Mesendoderm (in vitro differentiated cells): ENCODE data around the gene ARHGEF4.

Source experiments
- DNase-seq: peaks from one replicate; pipeline ENCODE4 v3.0.0; 2013
- H2AK5ac ChIP-seq: 2 replicates; pipeline ENCODE4 v1.6.1; 2013; ENCODE audit warnings: low read length, inconsistent platforms
- H2BK120ac ChIP-seq: 2 replicates; pipeline ENCODE4 v1.6.1; 2013; ENCODE audit warnings: low read depth, mild to moderate bottlenecking, low read length, moderate library complexity, mixed read lengths
- H2BK15ac ChIP-seq: replicated peaks from 2 replicates; pipeline ENCODE4 v1.6.1; 2013; ENCODE audit warnings: low read depth, mild to moderate bottlenecking, moderate library complexity
- H2BK5ac ChIP-seq: 2 replicates; pipeline ENCODE4 v1.6.1; 2013; ENCODE audit warnings: low read length, inconsistent platforms
- H3K18ac ChIP-seq: 2 replicates; pipeline ENCODE4 v1.6.1; 2013; ENCODE audit warnings: mild to moderate bottlenecking, low read length, mixed read lengths
- H3K23ac ChIP-seq: one replicate; pipeline ENCODE4 v1.6.1; 2013; ENCODE audit warnings: low read length
- H3K27ac ChIP-seq: 2 replicates; pipeline ENCODE4 v1.5.1; 2013; ENCODE audit warnings: low read depth, mild to moderate bottlenecking, inconsistent platforms, low read length, moderate library complexity
- H3K27me3 ChIP-seq: 2 replicates; pipeline ENCODE4 v1.6.1; 2013; ENCODE audit warnings: low read length, control low read depth, mild to moderate bottlenecking, inconsistent platforms; ENCODE audit not compliant: insufficient read depth, poor library complexity
- H3K36me3 ChIP-seq: 2 replicates; pipeline ENCODE4 v1.6.1; 2013; ENCODE audit warnings: low read length, inconsistent platforms; ENCODE audit not compliant: control insufficient read depth, insufficient read depth
- H3K4ac ChIP-seq: one replicate; pipeline ENCODE4 v1.6.1; 2013; ENCODE audit warnings: low read depth, mild to moderate bottlenecking, low read length, moderate library complexity
- H3K4me1 ChIP-seq: 2 replicates; pipeline ENCODE4 v1.6.1; 2013; ENCODE audit warnings: low read depth, low read length, inconsistent platforms; ENCODE audit not compliant: control insufficient read depth
- H3K4me2 ChIP-seq: 2 replicates; pipeline ENCODE4 v1.6.1; 2013; ENCODE audit warnings: low read length
- H3K4me3 ChIP-seq: 2 replicates; pipeline ENCODE4 v1.5.1; 2013; ENCODE audit warnings: mild to moderate bottlenecking, low read length
- H3K56ac ChIP-seq: one replicate; pipeline ENCODE4 v1.6.1; 2013; ENCODE audit warnings: low read length
- H3K79me1 ChIP-seq: 2 replicates; pipeline ENCODE4 v1.6.1; 2013; ENCODE audit warnings: low read length, inconsistent platforms
- H3K79me2 ChIP-seq: 2 replicates; pipeline ENCODE4 v1.6.1; 2013; ENCODE audit warnings: mild to moderate bottlenecking, low read length; ENCODE audit not compliant: control insufficient read depth, insufficient read depth
- H3K9ac ChIP-seq: 2 replicates; pipeline ENCODE4 v1.6.1; 2013; ENCODE audit warnings: low read length, inconsistent platforms
- H4K5ac ChIP-seq: one replicate; pipeline ENCODE4 v1.6.1; 2013; ENCODE audit warnings: low read length
- H4K8ac ChIP-seq: one replicate; pipeline ENCODE4 v1.6.1; 2013; ENCODE audit warnings: low read depth, mild to moderate bottlenecking, control low read depth, low read length, moderate library complexity
- WGBS: extraction: QIAGEN DNeasy Blood & Tissue Kit; methylation state at CpG from one replicate; pipeline ENCODE4 v1.1.7; 2013; ENCODE audit warnings: low lambda C conversion rate, missing lambda C conversion rate; ENCODE audit not compliant: insufficient coverage; ENCODE audit errors: extremely low coverage; 5-methylcytosine and 5-hydroxymethylcytosine counted together

Gene ARHGEF4

GRCh38 chr2:130964931-130965330 lies 128.2 kb downstream of the ARHGEF4 start:
- H2BK15ac ChIP-seq: no peak overlapping the region

GRCh38 chr2:130966149-130966774 lies 129.5 kb downstream of the ARHGEF4 start:
- no peak overlapping the region for H3K4me2 ChIP-seq
- H3K79me2 ChIP-seq: no peaks in the 10 kb centered on the region
- no peak overlapping the region for H3K4me3 ChIP-seq
- H2AK5ac ChIP-seq: no peak overlapping the region
- H2BK120ac ChIP-seq: no peak overlapping the region
- H3K56ac ChIP-seq: peak overlapping the region; percentile 63
- WGBS: no CpG with 5 or more reads among the region's 15 CpGs
- H3K4ac ChIP-seq: no peak overlapping the region
- peaks cover 2% of the 10 kb centered on the region for H3K4me1 ChIP-seq
- no peak overlapping the region for H2BK15ac ChIP-seq
- no peak overlapping the region for H4K8ac ChIP-seq
- no peak overlapping the region for H4K5ac ChIP-seq
- no peaks in the 10 kb centered on the region for H3K36me3 ChIP-seq
- peak overlapping the region; percentile 22 for H3K27ac ChIP-seq
- H2BK5ac ChIP-seq: no peak overlapping the region
- no peak overlapping the region for H3K23ac ChIP-seq
- no peak overlapping the region for H3K9ac ChIP-seq
- peaks cover 18% of the 10 kb centered on the region for H3K27me3 ChIP-seq
- H3K18ac ChIP-seq: peak overlapping the region; percentile 28
- no peaks in the 10 kb centered on the region for H3K79me1 ChIP-seq
- peak; percentile 28 for DNase-seq

More at GRCh38 chr2:130964931-130965330, 128.2 kb downstream of the ARHGEF4 start:
- DNase-seq: no peak
- Histone ChIP-seq H2AK5ac (no peak overlapping the region), H3K4ac (no peak overlapping the region), H3K4me1 (peaks cover 2% of the 10 kb centered on the region), H3K4me2 (no peak overlapping the region), H3K27ac (no peak overlapping the region), H3K9ac (no peak overlapping the region), H2BK5ac (no peak overlapping the region), H4K5ac (no peak overlapping the region), H3K27me3 (peaks cover 18% of the 10 kb centered on the region), H3K23ac (no peak overlapping the region), H2BK120ac (no peak overlapping the region), H3K79me1 (no peaks in the 10 kb centered on the region), H3K4me3 (no peak overlapping the region), H3K36me3 (no peaks in the 10 kb centered on the region), H4K8ac (no peak overlapping the region), H3K56ac (no peak overlapping the region), H3K79me2 (no peaks in the 10 kb centered on the region), H3K18ac (no peak overlapping the region)
- WGBS: no CpG with 5 or more reads among the region's 3 CpGs

- H3K79me1 ChIP-seq: no peaks in the 10 kb centered on the region
- WGBS: no CpG with 5 or more reads among the region's 14 CpGs
- DNase-seq: peak; percentile 63
These were observed 130.2 kb downstream of the ARHGEF4 start for GRCh38 chr2:130966775-130967490.

GRCh38 chr2:130972410-130972809 lies 135.7 kb downstream of the ARHGEF4 start:
- H3K9ac ChIP-seq: no peak overlapping the region
- H4K5ac ChIP-seq: no peak overlapping the region
- H2BK5ac ChIP-seq: no peak overlapping the region
- no peaks in the 10 kb centered on the region for H3K27me3 ChIP-seq
- H3K79me1 ChIP-seq: no peaks in the 10 kb centered on the region
- no peak overlapping the region for H3K27ac ChIP-seq
- H3K4me3 ChIP-seq: no peak overlapping the region
- no peak overlapping the region for H4K8ac ChIP-seq
- no peak overlapping the region for H3K4ac ChIP-seq
- no peak overlapping the region for H2BK120ac ChIP-seq
- H3K79me2 ChIP-seq: no peaks in the 10 kb centered on the region
- no CpG with 5 or more reads among the region's 1 CpG for WGBS
- no peaks in the 10 kb centered on the region for H3K4me1 ChIP-seq
- H2AK5ac ChIP-seq: no peak overlapping the region
- H3K4me2 ChIP-seq: no peak overlapping the region
- H3K36me3 ChIP-seq: no peaks in the 10 kb centered on the region
- no peak overlapping the region for H2BK15ac ChIP-seq
- H3K23ac ChIP-seq: no peak overlapping the region
- peak; percentile 25 for DNase-seq
- no peak overlapping the region for H3K18ac ChIP-seq
- no peak overlapping the region for H3K56ac ChIP-seq

More at GRCh38 chr2:130966775-130967490, 130.2 kb downstream of the ARHGEF4 start:
- H3K79me2 ChIP-seq: no peaks in the 10 kb centered on the region
- no peak overlapping the region for H3K9ac ChIP-seq
- H3K36me3 ChIP-seq: no peaks in the 10 kb centered on the region
- peaks cover 16% of the 10 kb centered on the region for H3K27me3 ChIP-seq
- no peak overlapping the region for H4K5ac ChIP-seq
- H3K18ac ChIP-seq: peak overlapping the region; percentile 19
- H3K56ac ChIP-seq: no peak overlapping the region
- no peak overlapping the region for H4K8ac ChIP-seq
- H3K23ac ChIP-seq: peak overlapping the region; percentile 48
- peak overlapping the region; percentile 69 for H3K27ac ChIP-seq
- H2BK120ac ChIP-seq: no peak overlapping the region
- H2BK15ac ChIP-seq: no peak overlapping the region
- H3K4me3 ChIP-seq: no peak overlapping the region
- no peak overlapping the region for H2BK5ac ChIP-seq
- peaks cover 2% of the 10 kb centered on the region for H3K4me1 ChIP-seq
- no peak overlapping the region for H2AK5ac ChIP-seq
- H3K4me2 ChIP-seq: no peak overlapping the region
- H3K4ac ChIP-seq: no peak overlapping the region

GRCh38 chr2:130975729-130976128 lies 139.0 kb downstream of the ARHGEF4 start:
- H4K5ac ChIP-seq: no peak overlapping the region
- H3K56ac ChIP-seq: no peak overlapping the region
- no peak overlapping the region for H4K8ac ChIP-seq
- H3K23ac ChIP-seq: no peak overlapping the region
- no peaks in the 10 kb centered on the region for H3K79me2 ChIP-seq
- no peak overlapping the region for H3K4ac ChIP-seq
- no CpG with 5 or more reads among the region's 11 CpGs for WGBS
- no peak overlapping the region for H3K27ac ChIP-seq
- no peak overlapping the region for H3K9ac ChIP-seq
- no peaks in the 10 kb centered on the region for H3K79me1 ChIP-seq
- no peak overlapping the region for H3K18ac ChIP-seq
- no peaks in the 10 kb centered on the region for H3K27me3 ChIP-seq
- H2BK5ac ChIP-seq: no peak overlapping the region
- H2BK15ac ChIP-seq: no peak overlapping the region
- no peak for DNase-seq
- no peak overlapping the region for H2BK120ac ChIP-seq
- no peaks in the 10 kb centered on the region for H3K36me3 ChIP-seq
- H2AK5ac ChIP-seq: no peak overlapping the region
- no peaks in the 10 kb centered on the region for H3K4me1 ChIP-seq
- no peak overlapping the region for H3K4me3 ChIP-seq
- H3K4me2 ChIP-seq: no peak overlapping the region
